ENCODE measurements around the gene TENM3. TPM values are rescaled to one million over a fixed set of nuclear protein-coding genes. Genes with fewer than 3 reads are reported as not detected.

TENM3 gene
- total and polyA plus RNA-seq, 10 of the 15 experiments (the other 5 are each of a cell fraction or from before 2014, with no cell fraction given) = 0.01 to 1.7 (median 0.08) TPM; not detected in 2

DNA sequence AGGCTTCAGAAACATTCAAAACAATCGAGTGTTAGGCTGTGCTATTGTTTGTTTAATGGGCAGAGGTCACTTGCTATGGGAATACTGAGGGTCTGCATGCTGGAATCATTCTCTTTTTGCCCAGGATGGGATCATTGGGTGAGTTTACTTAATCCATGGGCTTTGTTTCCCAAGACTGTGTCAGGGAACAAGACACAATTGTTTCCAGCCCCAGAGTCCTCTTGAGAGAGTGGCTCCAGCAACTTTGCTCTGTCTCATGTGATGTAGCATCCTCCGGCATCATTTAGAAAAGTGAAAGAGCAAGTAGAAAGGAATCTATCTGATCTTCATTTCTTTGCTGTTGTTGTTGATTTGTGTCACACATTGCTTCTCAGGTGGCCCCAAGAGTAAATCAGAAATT, 1.8 kb downstream of the TENM3 start:
- Histone ChIP-seq H3K4me2 (ENCODE audit: control insufficient read depth, insufficient read depth) (no peak overlapping the region), H3K36me3 (ENCODE audit: control insufficient read depth in 2 of 2, insufficient read depth in 2 of 2, low read length in 1 of 2) (no peaks in the 10 kb centered on the region), H3K4me3 (no peak overlapping the region), H4K20me1 (ENCODE audit: control insufficient read depth, insufficient read depth) (no peaks in the 10 kb centered on the region), H3K27ac (ENCODE audit: control insufficient read depth, insufficient read depth) (no peak overlapping the region), H3K9ac (ENCODE audit: control insufficient read depth, insufficient read depth, low read length) (no peak overlapping the region), H2AFZ (ENCODE audit: control insufficient read depth, low read depth, low read length) (no peak overlapping the region), H3K79me2 (ENCODE audit: control insufficient read depth, insufficient read depth, low read length) (no peaks in the 10 kb centered on the region), H3K4me1 (ENCODE audit: control insufficient read depth, insufficient read depth, low read length) (no peaks in the 10 kb centered on the region), H3K9me3 (replicated peaks; ENCODE audit: control insufficient read depth, insufficient read depth, low read length) (no peaks in the 10 kb centered on the region), H3K27me3 (replicated peaks in 1 of 2; ENCODE audit: control insufficient read depth in 2 of 2, insufficient read depth in 2 of 2, low read length in 1 of 2) (no peaks in the 10 kb centered on the region)
- in situ Hi-C loops (cut with MboI) = no loop called here
- ChIA-PET SMC1A (ENCODE audit: uncharacterized antibody, unreplicated experiment) (no interaction called here), POLR2A (no interaction called here), RAD21 (ENCODE audit: unreplicated experiment) (no interaction called here), CTCF (interaction anchor here (0.8 kb wide), 1 partner anchor 17 kb away, joined by 3 read pairs; no protein-coding TSS in a partner anchor)
- WGBS (ENCODE audit: insufficient coverage, insufficient replicate concordance, low lambda C conversion rate, missing lambda C conversion rate) = 33% methylated on average over 2 of the region's 2 CpGs
- DNase-seq (ENCODE audit: low read depth, low spot score) (no peak), FAIRE-seq (no peak), ATAC-seq (no peak)
- no TSS peak for BruUV-seq (replicated peaks)
- no peak for TF ChIP-seq MEF2B (IDR thresholded peaks at IDR 0.05; ENCODE audit: partially characterized antibody, poor library complexity, severe bottlenecking)
- no peak for TF ChIP-seq NFYA (IDR thresholded peaks at IDR 0.05; ENCODE audit: borderline replicate concordance, low read depth, low read length)
- TF ChIP-seq SREBF1 (IDR thresholded peaks at IDR 0.05; ENCODE audit: low read length) = no peak
- no peak for TF ChIP-seq BMI1 (IDR thresholded peaks at IDR 0.05; ENCODE audit: borderline replicate concordance)
- no peak for TF ChIP-seq POLR2AphosphoS5 (IDR thresholded peaks at IDR 0.05; ENCODE audit: low read length)
- TF ChIP-seq MTA2 (IDR thresholded peaks at IDR 0.05; ENCODE audit: low read depth) = no peak
- TF ChIP-seq EP300 (IDR thresholded peaks at IDR 0.05; ENCODE audit: borderline replicate concordance in 1 of 2, control insufficient read depth in 1 of 2, low read depth in 2 of 2, low read length in 2 of 2) = no peak
- TF ChIP-seq, protein P1, sequence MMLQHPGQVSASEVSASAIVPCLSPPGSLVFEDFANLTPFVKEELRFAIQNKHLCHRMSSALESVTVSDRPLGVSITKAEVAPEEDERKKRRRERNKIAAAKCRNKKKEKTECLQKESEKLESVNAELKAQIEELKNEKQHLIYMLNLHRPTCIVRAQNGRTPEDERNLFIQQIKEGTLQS (IDR thresholded peaks at IDR 0.05; ENCODE audit: borderline replicate concordance, extremely low read depth, low read depth, low read length) = no peak
- no peak for TF ChIP-seq SMAD1 (IDR thresholded peaks at IDR 0.05; ENCODE audit: low read depth, partially characterized antibody)
- TF ChIP-seq MEF2A (IDR thresholded peaks at IDR 0.05; ENCODE audit: insufficient read depth, low read depth, low read length) = no peak
- TF ChIP-seq PAX8 (IDR thresholded peaks at IDR 0.05) = no peak
- no peak for TF ChIP-seq HDGF (IDR thresholded peaks at IDR 0.05)
- no peak for TF ChIP-seq NR2C2 (IDR thresholded peaks at IDR 0.05; ENCODE audit: borderline replicate concordance, control insufficient read depth, insufficient read length, low read depth)
- no peak for TF ChIP-seq POLR2A (IDR thresholded peaks at IDR 0.05; ENCODE audit: low read depth, low read length)
- TF ChIP-seq RELA (IDR thresholded peaks at IDR 0.05; ENCODE audit: borderline replicate concordance, partially characterized antibody) = no peak
- intact Hi-C loops (cut with micrococcal nuclease; ENCODE audit: unreplicated experiment) = no loop called here

All from GM12878 (cell line).